OCI-LY1 (cell line): ENCODE results near the gene HTR4.

Source experiments
- H2AFZ ChIP-seq: fragments of 200-600 bp; sonication (generic), shearing (Covaris generic); 2 replicates; pipeline ENCODE4 v1.6.0; 2014; ENCODE audit warnings: antibody characterized with exemption, mild to moderate bottlenecking, low read length
- H3F3A ChIP-seq: fragments of 200-600 bp; sonication (generic), shearing (Covaris generic); 2 replicates; pipeline ENCODE4 v1.6.0; 2014; ENCODE audit warnings: mild to moderate bottlenecking, antibody characterized with exemption, low read length, moderate library complexity; ENCODE audit not compliant: insufficient read depth
- H3K27ac ChIP-seq: fragments of 200-600 bp; sonication (generic); 2 replicates; pipeline ENCODE4 v1.5.1; 2014; ENCODE audit warnings: low read length, mixed run types, mild to moderate bottlenecking, low read depth; ENCODE audit not compliant: poor library complexity, severe bottlenecking
- H3K27me3 ChIP-seq: fragments of 200-600 bp; sonication (generic); 2 replicates; pipeline ENCODE4 v1.6.0; 2014; ENCODE audit warnings: antibody characterized with exemption, mild to moderate bottlenecking, low read length, moderate library complexity; ENCODE audit not compliant: insufficient read depth
- H3K36me3 ChIP-seq: fragments of 200-600 bp; sonication (generic); 2 replicates; pipeline ENCODE4 v1.6.1; 2014; ENCODE audit warnings: mild to moderate bottlenecking, antibody characterized with exemption, low read length, moderate library complexity, mixed read lengths; ENCODE audit not compliant: insufficient read depth
- H3K4me1 ChIP-seq: fragments of 200-600 bp; sonication (generic); 2 replicates; pipeline ENCODE4 v1.5.1; 2014; ENCODE audit warnings: mild to moderate bottlenecking, low read length, moderate library complexity; ENCODE audit not compliant: insufficient read depth, severe bottlenecking
- H3K4me2 ChIP-seq: fragments of 200-600 bp; sonication (generic), shearing (Covaris generic); 2 replicates; pipeline ENCODE4 v1.6.1; 2014; ENCODE audit warnings: low read length
- H3K4me3 ChIP-seq: fragments of 200-600 bp; sonication (generic); 2 replicates; pipeline ENCODE4 v1.5.1; 2014; ENCODE audit warnings: low read length, low read depth, mild to moderate bottlenecking, mixed read lengths; ENCODE audit not compliant: poor library complexity, severe bottlenecking
- H3K79me2 ChIP-seq: fragments of 200-600 bp; shearing (Covaris generic); 2 replicates; pipeline ENCODE4 v1.6.1; 2016; ENCODE audit warnings: mixed run types, low read length, mixed read lengths; ENCODE audit not compliant: insufficient read depth
- H3K9ac ChIP-seq: fragments of 200-600 bp; sonication (generic), shearing (Covaris generic); 2 replicates; pipeline ENCODE4 v1.6.1; 2014; ENCODE audit warnings: mild to moderate bottlenecking, low read length, mixed read lengths
- H3K9me2 ChIP-seq: fragments of 200-600 bp; sonication (generic), shearing (Covaris generic); 2 replicates; pipeline ENCODE4 v1.6.1; 2014; ENCODE audit warnings: low read depth, mild to moderate bottlenecking, low read length, mixed read lengths
- H3K9me3 ChIP-seq: fragments of 200-600 bp; shearing (Covaris generic); 2 replicates; pipeline ENCODE4 v1.6.1; 2014; ENCODE audit warnings: low read length, mixed read lengths
- H4K20me1 ChIP-seq: fragments of 200-600 bp; sonication (generic), shearing (Covaris generic); 2 replicates; pipeline ENCODE4 v1.6.0; 2016; ENCODE audit warnings: mild to moderate bottlenecking, low read length; ENCODE audit not compliant: insufficient read depth
- CTCF ChIP-seq: fragments of 200-600 bp; sonication (generic), shearing (Covaris generic); IDR thresholded peaks from 2 replicates; pipeline ENCODE4 v1.5.1; 2017; ENCODE audit warnings: mild to moderate bottlenecking, antibody characterized with exemption, low read length, moderate library complexity, mixed read lengths
- EZH2 ChIP-seq: fragments of 200-600 bp; sonication (generic), shearing (Covaris generic); IDR thresholded peaks from 2 replicates; pipeline ENCODE4 v1.8.0; 2017; ENCODE audit warnings: borderline replicate concordance, mixed run types, mild to moderate bottlenecking, antibody characterized with exemption, low read length, moderate library complexity, mixed read lengths

Gene HTR4

GRCh38 chr5:148443241-148443640 is 211.1 kb downstream of the HTR4 start:
- no peak overlapping the region for H3K27ac ChIP-seq
- H3K4me3 ChIP-seq: no peak overlapping the region
- H3K79me2 ChIP-seq: no peaks in the 10 kb centered on the region
- H2AFZ ChIP-seq: no peak overlapping the region
- H3K4me1 ChIP-seq: no peaks in the 10 kb centered on the region
- TF ChIP-seq CTCF (no peak), EZH2 (no peak)
- H3K4me2 ChIP-seq: no peak overlapping the region
- H3K9ac ChIP-seq: no peak overlapping the region
- H3K9me3 ChIP-seq: no peaks in the 10 kb centered on the region
- H3F3A ChIP-seq: no peaks in the 10 kb centered on the region
- peaks cover 39% of the 10 kb centered on the region for H3K36me3 ChIP-seq
- no peaks in the 10 kb centered on the region for H3K9me2 ChIP-seq
- no peaks in the 10 kb centered on the region for H3K27me3 ChIP-seq
- H4K20me1 ChIP-seq: no peaks in the 10 kb centered on the region

GRCh38 chr5:148438933-148439332 is 215.4 kb downstream of the HTR4 start:
- H3K9me3 ChIP-seq: no peaks in the 10 kb centered on the region
- TF ChIP-seq EZH2 (no peak), CTCF (no peak)
- H3K4me1 ChIP-seq: no peaks in the 10 kb centered on the region
- no peaks in the 10 kb centered on the region for H3K79me2 ChIP-seq
- H3K9ac ChIP-seq: no peak overlapping the region
- no peaks in the 10 kb centered on the region for H4K20me1 ChIP-seq
- no peaks in the 10 kb centered on the region for H3K27me3 ChIP-seq
- no peaks in the 10 kb centered on the region for H3K9me2 ChIP-seq
- no peak overlapping the region for H3K4me3 ChIP-seq
- H3F3A ChIP-seq: no peaks in the 10 kb centered on the region
- H3K27ac ChIP-seq: no peak overlapping the region
- H2AFZ ChIP-seq: no peak overlapping the region
- no peak overlapping the region for H3K4me2 ChIP-seq
- H3K36me3 ChIP-seq: peaks cover 68% of the 10 kb centered on the region

- Histone ChIP-seq H3F3A (no peaks in the 10 kb centered on the region), H3K9me3 (no peaks in the 10 kb centered on the region), H3K79me2 (no peaks in the 10 kb centered on the region), H3K9me2 (no peaks in the 10 kb centered on the region), H3K4me3 (no peak overlapping the region), H3K4me1 (no peaks in the 10 kb centered on the region), H2AFZ (no peak overlapping the region), H3K27me3 (no peaks in the 10 kb centered on the region), H3K27ac (no peak overlapping the region), H3K36me3 (peaks cover 76% of the 10 kb centered on the region), H4K20me1 (no peaks in the 10 kb centered on the region), H3K9ac (no peak overlapping the region), H3K4me2 (no peak overlapping the region)
- no peak for TF ChIP-seq EZH2
- TF ChIP-seq CTCF: no peak
These were observed 217.1 kb downstream of the HTR4 start for GRCh38 chr5:148437249-148437648.
